H9 (cell line): ENCODE data around the gene PRMT5. TPM values are rescaled to one million over a fixed set of nuclear protein-coding genes. Genes with fewer than 3 reads are reported as not detected.

Experiments
- DNase-seq: peaks from one replicate; pipeline ENCODE4 v3.0.0-alpha.2; 2017
- H2AFZ ChIP-seq: one replicate; pipeline ENCODE4 v1.6.1; 2013; ENCODE audit warnings: mild to moderate bottlenecking, low read length, control low read depth, moderate library complexity
- H2AK5ac ChIP-seq: 2 replicates; pipeline ENCODE4 v1.6.1; 2013; ENCODE audit warnings: low read length, control low read depth, mixed read lengths; ENCODE audit not compliant: insufficient read length
- H2BK120ac ChIP-seq: one replicate; pipeline ENCODE4 v1.6.1; 2013; ENCODE audit warnings: low read depth, mild to moderate bottlenecking, low read length, control low read depth, inconsistent platforms; ENCODE audit not compliant: poor library complexity, severe bottlenecking
- H2BK12ac ChIP-seq: 2 replicates; pipeline ENCODE4 v1.6.1; 2013; ENCODE audit warnings: low read length, control low read depth, mixed read lengths, low read depth; ENCODE audit not compliant: insufficient read length
- H2BK15ac ChIP-seq: 2 replicates; pipeline ENCODE4 v1.6.1; 2013; ENCODE audit warnings: low read depth, low read length, control low read depth
- H2BK20ac ChIP-seq: one replicate; pipeline ENCODE4 v1.6.1; 2013; ENCODE audit warnings: low read depth, mild to moderate bottlenecking, low read length, control low read depth, inconsistent platforms; ENCODE audit not compliant: poor library complexity, severe bottlenecking
- H2BK5ac ChIP-seq: 2 replicates; pipeline ENCODE4 v1.6.1; 2013; ENCODE audit warnings: low read length, control low read depth, mixed read lengths; ENCODE audit not compliant: insufficient read length
- H3K14ac ChIP-seq: 2 replicates; pipeline ENCODE4 v1.6.1; 2013; ENCODE audit warnings: low read length, control low read depth; ENCODE audit not compliant: insufficient read depth
- H3K18ac ChIP-seq: 2 replicates; pipeline ENCODE4 v1.6.1; 2013; ENCODE audit warnings: low read depth, mild to moderate bottlenecking, mixed read lengths, low read length, control low read depth; ENCODE audit not compliant: insufficient read length
- H3K23ac ChIP-seq: 2 replicates; pipeline ENCODE4 v1.6.1; 2013; ENCODE audit warnings: low read length, control low read depth, mixed read lengths, low read depth; ENCODE audit not compliant: insufficient read length
- H3K23me2 ChIP-seq: 2 replicates; pipeline ENCODE4 v1.6.1; 2013; ENCODE audit warnings: low read depth, mild to moderate bottlenecking, mixed read lengths, low read length, control low read depth; ENCODE audit not compliant: insufficient read length, poor library complexity, severe bottlenecking
- H3K27ac ChIP-seq: 2 replicates; pipeline ENCODE4 v1.5.1; 2013; ENCODE audit warnings: low read length, control low read depth, mixed read lengths, low read depth; ENCODE audit not compliant: insufficient read length
- H3K27me3 ChIP-seq: 2 replicates; pipeline ENCODE4 v1.6.1; 2013; ENCODE audit warnings: low read length, control low read depth, inconsistent platforms; ENCODE audit not compliant: insufficient read depth
- H3K4ac ChIP-seq: 2 replicates; pipeline ENCODE4 v1.6.1; 2013; ENCODE audit warnings: low read depth, mild to moderate bottlenecking, control low read depth, inconsistent platforms, low read length, moderate library complexity
- H3K4me1 ChIP-seq: 2 replicates; pipeline ENCODE4 v1.6.1; 2013; ENCODE audit warnings: low read length, control low read depth, inconsistent platforms; ENCODE audit not compliant: insufficient read depth
- H3K4me2 ChIP-seq: 2 replicates; pipeline ENCODE4 v1.6.1; 2013; ENCODE audit warnings: low read length, control low read depth, mixed read lengths; ENCODE audit not compliant: insufficient read length, insufficient read depth
- H3K56ac ChIP-seq: 2 replicates; pipeline ENCODE4 v1.6.1; 2013; ENCODE audit warnings: low read depth, mild to moderate bottlenecking, mixed read lengths, low read length, control low read depth; ENCODE audit not compliant: insufficient read length
- H3K79me1 ChIP-seq: 2 replicates; pipeline ENCODE4 v1.6.1; 2013; ENCODE audit warnings: low read depth, mild to moderate bottlenecking, moderate library complexity, low read length, control low read depth, inconsistent platforms; ENCODE audit not compliant: insufficient read depth, poor library complexity, severe bottlenecking
- H3K79me2 ChIP-seq: 2 replicates; pipeline ENCODE4 v1.6.1; 2013; ENCODE audit warnings: low read length, control low read depth, inconsistent platforms; ENCODE audit not compliant: insufficient read depth
- H3K9ac ChIP-seq: 2 replicates; pipeline ENCODE4 v1.6.1; 2013; ENCODE audit warnings: low read length, control low read depth, mixed read lengths; ENCODE audit not compliant: insufficient read length; ENCODE audit errors: extremely low read depth
- H3K9me3 ChIP-seq: one replicate; pipeline ENCODE4 v1.6.1; 2013; ENCODE audit warnings: low read depth, low read length, inconsistent platforms; ENCODE audit not compliant: control insufficient read depth
- H3T11ph ChIP-seq: one replicate; pipeline ENCODE4 v1.6.1; 2013; ENCODE audit warnings: mild to moderate bottlenecking, low read length, control low read depth, inconsistent platforms
- H4K20me1 ChIP-seq: one replicate; pipeline ENCODE4 v1.6.1; 2013; ENCODE audit not compliant: control insufficient read depth, insufficient read length, insufficient read depth
- H4K5ac ChIP-seq: 2 replicates; pipeline ENCODE4 v1.6.1; 2013; ENCODE audit warnings: low read depth, mild to moderate bottlenecking, mixed read lengths, low read length, control low read depth; ENCODE audit not compliant: insufficient read length
- H4K8ac ChIP-seq: replicated peaks from 2 replicates; pipeline ENCODE4 v1.6.1; 2013; ENCODE audit warnings: low read length, control low read depth, mixed read lengths, low read depth; ENCODE audit not compliant: insufficient read length
- H4K91ac ChIP-seq: 2 replicates; pipeline ENCODE4 v1.6.1; 2013; ENCODE audit warnings: low read depth, mild to moderate bottlenecking, moderate library complexity, mixed read lengths, low read length, control low read depth; ENCODE audit not compliant: insufficient read length
- H3K27ac Mint-ChIP-seq, 3 experiments: 2 replicates in 2 of 3; 3 replicates in 1 of 3; pipeline ENCODE4 v1.8.0; 2020 to 2021; ENCODE audit warnings: mixed read lengths in 3 of 3, mild to moderate bottlenecking in 1 of 3, moderate library complexity in 1 of 3
- H3K27me3 Mint-ChIP-seq: 2 replicates; pipeline ENCODE4 v1.8.0; 2021; ENCODE audit warnings: low read depth, mild to moderate bottlenecking, moderate library complexity, mixed read lengths
- H3K36me3 Mint-ChIP-seq, 3 experiments: 2 replicates in 2 of 3; 3 replicates in 1 of 3; pipeline ENCODE4 v1.8.0; 2020 to 2021; ENCODE audit warnings: low read depth in 3 of 3, mixed read lengths in 3 of 3; ENCODE audit not compliant: insufficient read depth in 1 of 3
- H3K4me1 Mint-ChIP-seq, 2 experiments: 2 replicates each; pipeline ENCODE4 v1.8.0; 2020; ENCODE audit warnings: mixed read lengths in 2 of 2
- H3K4me3 Mint-ChIP-seq, 2 experiments: 2 replicates in 1 of 2; 3 replicates in 1 of 2; pipeline ENCODE4 v1.8.0; 2020 to 2021; ENCODE audit warnings: mild to moderate bottlenecking in 2 of 2, mixed read lengths in 2 of 2, moderate library complexity in 1 of 2
- H3K9me3 Mint-ChIP-seq, 2 experiments: 2 replicates in 1 of 2; 3 replicates in 1 of 2; pipeline ENCODE4 v1.8.0; 2020; ENCODE audit warnings: mild to moderate bottlenecking in 2 of 2, mixed read lengths in 2 of 2, moderate library complexity in 1 of 2
- CTCF ChIP-seq: fragments of 200-600 bp; sonication (generic); conservative IDR thresholded peaks from 3 replicates; pipeline ENCODE4 v1.8.0; 2021; ENCODE audit warnings: antibody characterized with exemption, mild to moderate bottlenecking
- WGBS: extraction: QIAGEN DNeasy Blood & Tissue Kit; methylation state at CpG from one replicate; pipeline ENCODE4 v1.1.7; 2013; ENCODE audit warnings: missing lambda C conversion rate, low lambda C conversion rate, mixed read lengths; ENCODE audit not compliant: insufficient read length; ENCODE audit errors: extremely low coverage; 5-methylcytosine and 5-hydroxymethylcytosine counted together
- total RNA-seq: library from RNA; stranded (reverse); gene quantifications from 2 replicates; pipeline ENCODE4 v1.2.1, GENCODE V29; 2021

PRMT5 gene
- total RNA-seq, 1 experiment from 2014 or later: 141 TPM

- no peaks in the 10 kb centered on the region for H3K79me2 ChIP-seq
- H3K4me2 ChIP-seq: no peak overlapping the region
- no peak overlapping the region for H3K9ac ChIP-seq
- peaks cover 4% of the 10 kb centered on the region; the same call in 1 of the 2 replicates for H3K4me1 ChIP-seq
- no peak overlapping the region; a peak in 1 of 5 replicates for H3K4me3 Mint-ChIP-seq
- peaks cover 13 to 14% of the 10 kb centered on the region in 2 experiments for H3K4me1 Mint-ChIP-seq
- no peak overlapping the region for H3K27ac ChIP-seq
- H3K23ac ChIP-seq: no peak overlapping the region
- no peaks in the 10 kb centered on the region for H3K79me1 ChIP-seq
- H2AFZ ChIP-seq: no peak overlapping the region
- TF ChIP-seq CTCF: no peak
- no peak overlapping the region for H2BK15ac ChIP-seq
- no peak overlapping the region for H2BK120ac ChIP-seq
- H3K9me3 Mint-ChIP-seq: no peaks in the 10 kb centered on the region
- H3K9me3 ChIP-seq: no peaks in the 10 kb centered on the region
- H2AK5ac ChIP-seq: no peak overlapping the region
- H2BK20ac ChIP-seq: no peak overlapping the region
- no peak overlapping the region for H3T11ph ChIP-seq
- WGBS: no CpG with 5 or more reads among the region's 15 CpGs
- H3K4ac ChIP-seq: no peak overlapping the region
- no peak overlapping the region for H3K18ac ChIP-seq
- H2BK12ac ChIP-seq: no peak overlapping the region
- no peak overlapping the region for H4K5ac ChIP-seq
- DNase-seq: no peak
- no peak overlapping the region for H3K27ac Mint-ChIP-seq
- no peaks in the 10 kb centered on the region for H3K27me3 ChIP-seq
- no peak overlapping the region for H4K91ac ChIP-seq
- peaks cover 0 to 17% (median 5%) of the 10 kb centered on the region in 3 experiments for H3K36me3 Mint-ChIP-seq
- no peak overlapping the region for H2BK5ac ChIP-seq
- H3K27me3 Mint-ChIP-seq: no peaks in the 10 kb centered on the region; the same call in 1 of the 2 replicates
- H3K56ac ChIP-seq: no peak overlapping the region
- no peak overlapping the region for H3K14ac ChIP-seq
- H4K20me1 ChIP-seq: no peaks in the 10 kb centered on the region
- H3K23me2 ChIP-seq: no peaks in the 10 kb centered on the region
- no peak overlapping the region for H4K8ac ChIP-seq
These were observed 54.0 kb downstream of the PRMT5 start for GRCh38 chr14:22875003-22875747.
